Lower leg skin (tissue), 3 donors: ENCODE results near the gene DNAH8.

Experiments
- CTCF ChIP-seq, 3 donors: fragments of 450-650 bp; IDR thresholded peaks; one replicate each; pipeline ENCODE4 v1.5.1; 2016; ENCODE audit warnings: antibody characterized with exemption in 3 of 3, mild to moderate bottlenecking in 3 of 3, moderate library complexity in 2 of 3
- POLR2A ChIP-seq, 2 donors: fragments of 450-650 bp; IDR thresholded peaks; one replicate each; pipeline ENCODE4 v1.6.1; 2016 to 2017; ENCODE audit warnings: antibody characterized with exemption in 2 of 2, mild to moderate bottlenecking in 1 of 2, moderate library complexity in 1 of 2

- TF ChIP-seq POLR2A (IDR thresholded peaks at IDR 0.05) (no peak), CTCF (IDR thresholded peaks at IDR 0.05) (no peak)
Measured at GRCh38 chr6:38976051-38976450, 260.9 kb downstream of the DNAH8 start.
